Fibroblast of mammary gland (primary cell): Measurements from ENCODE around the gene DNAJC15.

Experiments used
- DNase-seq: peaks from one replicate; pipeline ENCODE4 v3.0.0-alpha.2; 2010; ENCODE audit warnings: low read depth
- H3K4me3 ChIP-seq: 2 replicates; pipeline ENCODE4 v1.5.1; 2011; ENCODE audit warnings: low read depth, mild to moderate bottlenecking, low read length, moderate library complexity; ENCODE audit not compliant: control insufficient read depth
- CTCF ChIP-seq: conservative IDR thresholded peaks from 2 replicates; pipeline ENCODE4 v1.5.1; 2011; ENCODE audit warnings: low read depth, low read length, inconsistent platforms; ENCODE audit not compliant: control insufficient read depth, insufficient read depth

DNAJC15 gene

DNA sequence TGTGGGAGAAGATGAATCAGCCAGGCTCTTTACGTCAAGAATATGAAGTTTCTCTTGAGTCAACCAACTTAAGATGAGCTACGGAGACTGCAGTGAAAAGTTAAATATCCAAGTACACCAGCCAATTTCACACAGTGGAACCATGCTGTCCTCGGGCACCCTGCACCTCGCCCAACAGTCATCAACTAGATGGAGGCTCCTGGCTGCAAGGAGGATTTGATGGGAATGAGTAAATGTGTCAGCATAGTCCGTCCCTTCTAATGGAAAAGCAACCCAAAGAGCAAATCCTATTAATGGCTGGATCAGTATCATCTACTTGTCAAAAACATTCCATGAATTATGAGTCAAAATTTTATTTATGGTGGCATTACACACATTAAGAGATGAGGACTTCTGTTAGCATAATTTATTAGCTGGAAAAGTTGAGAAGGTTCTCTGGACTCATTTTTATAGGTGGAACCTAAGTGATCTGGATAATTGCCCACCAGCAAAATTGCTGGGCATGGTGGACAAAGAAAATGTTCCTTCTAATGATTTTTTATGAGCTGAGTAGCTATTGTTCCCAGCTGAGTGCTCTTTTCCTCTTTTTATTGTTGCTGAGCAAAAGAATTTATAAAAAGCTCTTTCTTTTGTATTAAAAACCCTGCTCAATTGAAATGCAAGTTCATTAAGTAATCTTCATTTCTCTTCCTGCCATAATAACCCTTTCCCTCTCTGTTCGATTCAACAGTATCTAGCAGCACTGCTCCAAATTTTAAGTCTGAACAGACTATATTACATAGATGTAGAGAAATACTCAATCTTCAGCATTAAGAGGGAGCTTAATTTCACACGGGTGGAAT, 88.4 kb downstream of the DNAJC15 start:
- H3K4me3 ChIP-seq, result no peak overlapping the region
- no peak for TF ChIP-seq CTCF
- DNase-seq, result no peak

DNA sequence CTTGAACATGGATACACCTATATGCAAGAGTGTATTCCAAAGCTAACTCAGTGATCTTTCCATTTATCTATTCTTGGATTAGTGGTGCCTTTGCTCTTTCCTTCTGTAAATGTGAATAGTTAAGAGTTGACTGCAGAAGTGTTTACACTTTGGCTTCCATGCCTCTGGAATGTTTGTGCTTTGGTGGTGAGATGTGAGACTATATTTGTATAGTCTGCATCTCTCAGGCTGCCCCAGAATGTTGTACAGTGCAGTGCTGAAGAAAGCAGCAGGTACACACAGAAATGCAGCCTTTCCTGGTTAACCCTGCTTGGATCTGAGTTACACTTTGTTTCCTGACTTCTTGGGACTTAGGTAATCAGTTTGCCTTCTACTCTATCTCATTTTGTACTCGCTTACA, 90.2 kb downstream of the DNAJC15 start:
- no peak for TF ChIP-seq CTCF
- no peak overlapping the region for H3K4me3 ChIP-seq
- DNase-seq, result no peak

DNA sequence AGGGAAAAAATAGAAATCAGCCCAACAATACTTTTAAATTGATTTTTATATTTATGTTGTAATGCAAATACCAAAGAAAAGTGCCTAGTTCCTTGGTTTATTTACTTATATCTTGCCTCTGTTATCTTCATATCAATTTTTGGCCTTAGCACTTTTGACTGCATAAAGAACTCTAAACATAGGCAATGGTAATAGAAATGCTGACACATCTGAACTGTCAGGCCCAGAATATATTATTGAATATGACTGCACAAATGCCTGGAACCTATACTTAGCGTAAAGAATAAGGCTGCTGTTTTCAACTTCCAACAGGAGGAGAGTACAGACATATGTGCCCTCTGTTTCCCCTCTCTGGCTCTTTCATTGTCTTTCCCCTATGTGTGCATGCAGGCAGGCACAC, 91.1 kb downstream of the DNAJC15 start:
- no peak overlapping the region for H3K4me3 ChIP-seq
- no peak for DNase-seq
- no peak for TF ChIP-seq CTCF

DNA sequence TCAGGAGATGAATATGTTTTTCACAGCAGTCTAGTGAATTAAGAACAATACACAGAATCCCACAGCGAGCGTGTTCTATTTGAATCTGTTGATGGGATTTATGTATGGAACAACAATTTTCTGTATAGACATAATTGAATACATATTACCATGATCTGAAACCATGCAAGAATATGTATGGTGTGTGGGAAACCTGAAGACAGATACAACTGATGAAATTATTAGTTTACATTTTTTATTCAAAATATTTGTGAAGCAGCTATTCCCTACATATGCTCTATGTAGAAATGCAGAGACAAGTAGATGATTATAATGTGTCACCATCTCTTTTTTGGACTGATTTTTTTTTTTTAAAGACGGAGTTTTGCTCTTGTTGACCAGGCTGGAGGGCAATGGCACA, 91.8 kb downstream of the DNAJC15 start:
- H3K4me3 ChIP-seq, result no peak overlapping the region
- TF ChIP-seq CTCF, result no peak
- no peak for DNase-seq

DNA sequence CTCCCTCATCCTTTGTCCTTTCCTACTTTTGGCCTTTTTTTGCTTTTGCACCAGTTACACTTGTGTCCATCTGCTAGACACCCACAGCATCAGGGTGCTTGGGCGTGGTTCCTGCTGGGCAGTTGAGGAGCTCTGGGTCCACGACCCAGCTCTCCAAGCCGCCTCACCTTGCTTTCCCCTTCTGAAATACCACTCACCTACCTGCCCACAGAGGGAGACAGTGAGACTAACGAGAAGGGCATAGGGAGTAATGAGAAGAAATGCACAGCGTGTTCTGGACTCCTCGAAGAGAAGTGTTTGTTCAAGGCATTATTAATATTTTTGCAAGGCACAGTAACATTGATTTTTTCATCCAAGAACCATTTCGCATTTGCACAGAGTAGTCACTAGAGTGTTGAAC, 92.9 kb downstream of the DNAJC15 start:
- H3K4me3 ChIP-seq, result no peak overlapping the region
- DNase-seq, result no peak
- TF ChIP-seq CTCF, result no peak

GRCh38 chr13:43118521-43118920, 95.1 kb downstream of the DNAJC15 start:
- no peak overlapping the region for H3K4me3 ChIP-seq
- no peak for DNase-seq
- no peak for TF ChIP-seq CTCF

- DNase-seq, result no peak
- no peak for TF ChIP-seq CTCF
These were observed 95.8 kb downstream of the DNAJC15 start for GRCh38 chr13:43119206-43119605.

More at GRCh38 chr13:43119206-43119605, 95.8 kb downstream of the DNAJC15 start:
- no peak overlapping the region for H3K4me3 ChIP-seq
